K562 (cell line): Measurements from ENCODE around the gene PLCG2.
A peak's percentile ranks its signal among the peaks of the same experiment; 100 is the strongest.

Experiments used
- BCLAF1 ChIP-seq, 2 experiments: fragments of 450-650 bp in 1 of 2; IDR thresholded peaks; 2 replicates each; pipeline ENCODE4 v1.6.1; 2011 to 2017; ENCODE audit warnings: low read depth in 2 of 2, antibody characterized with exemption in 1 of 2, borderline replicate concordance in 1 of 2, low read length in 1 of 2, mild to moderate bottlenecking in 1 of 2, mixed read lengths in 1 of 2; ENCODE audit not compliant: control insufficient read depth in 1 of 2
- CREB1 ChIP-seq, 2 experiments: sonication (generic) in 1 of 2; formaldehyde crosslinking in 1 of 2; IDR thresholded peaks; 2 replicates each; pipeline versions ENCODE4 v1.6.1 to v1.8.0; 2012 to 2022; ENCODE audit warnings: inconsistent platforms in 1 of 2, mild to moderate bottlenecking in 1 of 2, missing genetic modification reagents in 1 of 2, moderate library complexity in 1 of 2
- EGR1 ChIP-seq: fragments of 450-650 bp; conservative IDR thresholded peaks from 2 replicates; pipeline ENCODE4 v1.6.1; 2017; ENCODE audit warnings: mild to moderate bottlenecking
- ELK1 ChIP-seq: sonication (generic); formaldehyde crosslinking; IDR thresholded peaks from 2 replicates; pipeline ENCODE4 v1.8.1; 2022; ENCODE audit warnings: missing genetic modification reagents
- HDGF ChIP-seq: fragments of 450-650 bp; IDR thresholded peaks from 2 replicates; pipeline ENCODE4 v1.6.1; 2016
- LEF1 ChIP-seq: fragments of 450-650 bp; IDR thresholded peaks from 2 replicates; pipeline ENCODE4 v1.6.1; 2016; ENCODE audit warnings: mild to moderate bottlenecking
- PML ChIP-seq: IDR thresholded peaks from 2 replicates; pipeline ENCODE4 v1.6.1; 2012; ENCODE audit warnings: low read length, inconsistent platforms
- POLR2A ChIP-seq: fragments of 450-650 bp; conservative IDR thresholded peaks from 2 replicates; pipeline ENCODE4 v1.6.1; 2016
- TF ChIP-seq, protein P1 (sequence below), 3 experiments: IDR thresholded peaks in 2 of 3; conservative IDR thresholded peaks in 1 of 3; 2 replicates each; pipeline ENCODE4 v1.5.1; 2011 to 2012; ENCODE audit warnings: low read length in 3 of 3, mild to moderate bottlenecking in 3 of 3, control low read depth in 2 of 3, improper control_type of control experiment in 1 of 3, inconsistent platforms in 1 of 3, low read depth in 1 of 3, mixed read lengths in 1 of 3, moderate library complexity in 1 of 3; ENCODE audit not compliant: insufficient read depth in 2 of 3
- TF ChIP-seq, protein P2 (sequence below): sonication (generic); formaldehyde crosslinking; IDR thresholded peaks from 2 replicates; pipeline ENCODE4 v1.8.1; 2023; ENCODE audit warnings: missing genetic modification reagents, mild to moderate bottlenecking, borderline replicate concordance

- TF ChIP-seq HDGF (no peak), EGR1 (no peak), ELK1 (CRISPR knock-in tag) (no peak), PML (no peak), BCLAF1 (IDR thresholded peaks at IDR 0.05; ENCODE audit: borderline replicate concordance in 1 of 2, control insufficient read depth in 1 of 2, low read depth in 2 of 2, low read length in 1 of 2) (no peak), LEF1 (no peak), CREB1 (IDR thresholded peaks at IDR 0.05) (no peak), CREB1 (CRISPR knock-in tag; IDR thresholded peaks at IDR 0.05) (no peak), POLR2A (no peak)
- TF ChIP-seq, protein P1, sequence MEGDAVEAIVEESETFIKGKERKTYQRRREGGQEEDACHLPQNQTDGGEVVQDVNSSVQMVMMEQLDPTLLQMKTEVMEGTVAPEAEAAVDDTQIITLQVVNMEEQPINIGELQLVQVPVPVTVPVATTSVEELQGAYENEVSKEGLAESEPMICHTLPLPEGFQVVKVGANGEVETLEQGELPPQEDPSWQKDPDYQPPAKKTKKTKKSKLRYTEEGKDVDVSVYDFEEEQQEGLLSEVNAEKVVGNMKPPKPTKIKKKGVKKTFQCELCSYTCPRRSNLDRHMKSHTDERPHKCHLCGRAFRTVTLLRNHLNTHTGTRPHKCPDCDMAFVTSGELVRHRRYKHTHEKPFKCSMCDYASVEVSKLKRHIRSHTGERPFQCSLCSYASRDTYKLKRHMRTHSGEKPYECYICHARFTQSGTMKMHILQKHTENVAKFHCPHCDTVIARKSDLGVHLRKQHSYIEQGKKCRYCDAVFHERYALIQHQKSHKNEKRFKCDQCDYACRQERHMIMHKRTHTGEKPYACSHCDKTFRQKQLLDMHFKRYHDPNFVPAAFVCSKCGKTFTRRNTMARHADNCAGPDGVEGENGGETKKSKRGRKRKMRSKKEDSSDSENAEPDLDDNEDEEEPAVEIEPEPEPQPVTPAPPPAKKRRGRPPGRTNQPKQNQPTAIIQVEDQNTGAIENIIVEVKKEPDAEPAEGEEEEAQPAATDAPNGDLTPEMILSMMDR (IDR thresholded peaks at IDR 0.05 in 2 of 3, conservative IDR thresholded peaks at IDR 0.05 in 1 of 3; ENCODE audit: insufficient read depth in 2 of 3, low read depth in 1 of 3, low read length in 3 of 3): peak; percentile 49 to 67 (median 59)
- TF ChIP-seq, protein P2, sequence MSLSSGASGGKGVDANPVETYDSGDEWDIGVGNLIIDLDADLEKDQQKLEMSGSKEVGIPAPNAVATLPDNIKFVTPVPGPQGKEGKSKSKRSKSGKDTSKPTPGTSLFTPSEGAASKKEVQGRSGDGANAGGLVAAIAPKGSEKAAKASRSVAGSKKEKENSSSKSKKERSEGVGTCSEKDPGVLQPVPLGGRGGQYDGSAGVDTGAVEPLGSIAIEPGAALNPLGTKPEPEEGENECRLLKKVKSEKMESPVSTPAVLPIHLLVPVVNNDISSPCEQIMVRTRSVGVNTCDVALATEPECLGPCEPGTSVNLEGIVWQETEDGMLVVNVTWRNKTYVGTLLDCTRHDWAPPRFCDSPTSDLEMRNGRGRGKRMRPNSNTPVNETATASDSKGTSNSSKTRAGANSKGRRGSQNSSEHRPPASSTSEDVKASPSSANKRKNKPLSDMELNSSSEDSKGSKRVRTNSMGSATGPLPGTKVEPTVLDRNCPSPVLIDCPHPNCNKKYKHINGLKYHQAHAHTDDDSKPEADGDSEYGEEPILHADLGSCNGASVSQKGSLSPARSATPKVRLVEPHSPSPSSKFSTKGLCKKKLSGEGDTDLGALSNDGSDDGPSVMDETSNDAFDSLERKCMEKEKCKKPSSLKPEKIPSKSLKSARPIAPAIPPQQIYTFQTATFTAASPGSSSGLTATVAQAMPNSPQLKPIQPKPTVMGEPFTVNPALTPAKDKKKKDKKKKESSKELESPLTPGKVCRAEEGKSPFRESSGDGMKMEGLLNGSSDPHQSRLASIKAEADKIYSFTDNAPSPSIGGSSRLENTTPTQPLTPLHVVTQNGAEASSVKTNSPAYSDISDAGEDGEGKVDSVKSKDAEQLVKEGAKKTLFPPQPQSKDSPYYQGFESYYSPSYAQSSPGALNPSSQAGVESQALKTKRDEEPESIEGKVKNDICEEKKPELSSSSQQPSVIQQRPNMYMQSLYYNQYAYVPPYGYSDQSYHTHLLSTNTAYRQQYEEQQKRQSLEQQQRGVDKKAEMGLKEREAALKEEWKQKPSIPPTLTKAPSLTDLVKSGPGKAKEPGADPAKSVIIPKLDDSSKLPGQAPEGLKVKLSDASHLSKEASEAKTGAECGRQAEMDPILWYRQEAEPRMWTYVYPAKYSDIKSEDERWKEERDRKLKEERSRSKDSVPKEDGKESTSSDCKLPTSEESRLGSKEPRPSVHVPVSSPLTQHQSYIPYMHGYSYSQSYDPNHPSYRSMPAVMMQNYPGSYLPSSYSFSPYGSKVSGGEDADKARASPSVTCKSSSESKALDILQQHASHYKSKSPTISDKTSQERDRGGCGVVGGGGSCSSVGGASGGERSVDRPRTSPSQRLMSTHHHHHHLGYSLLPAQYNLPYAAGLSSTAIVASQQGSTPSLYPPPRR (CRISPR knock-in tag): no peak
These were observed 215.4 kb downstream of the PLCG2 start for GRCh38 chr16:81994485-81994884.
